K562 (cell line): ENCODE measurements around the gene FOXP4. TPM values are rescaled to one million over a fixed set of nuclear protein-coding genes. Genes with fewer than 3 reads are reported as not detected.

ENCODE experiments used
- ATAC-seq: fragments of 200-7000 bp; cut with Tn5 transposase; 3 replicates; pipeline ENCODE4 v1.9.1; 2020; ENCODE audit warnings: moderate library complexity
- BruUV-seq: library from RNA; stranded (reverse); fragments of 400-500 nt; replicated peaks from 2 replicates; lab custom pipeline; 2021; lab: Mats Ljungman, UMichigan
- CTCF ChIA-PET: fragments of 300-600 bp; formaldehyde crosslinking; extraction: SDS; loops from one replicate; lab custom pipeline; 2021; ENCODE audit warnings: low intra/inter-chr PET ratio; lab: Yijun Ruan, JAX
- POLR2A ChIA-PET: fragments of 300-600, 350-650 bp; sonication (Branson Sonifier 250); formaldehyde crosslinking; extraction: SDS; loops from one replicate; lab custom pipeline; 2021; ENCODE audit warnings: antibody characterized with exemption, inconsistent platforms; lab: Yijun Ruan, JAX
- DNase-seq, 4 experiments: peaks; one replicate each; pipeline versions ENCODE4 v3.0.0 to v3.0.0-alpha.2; 2011 to 2018; ENCODE audit warnings: low spot score in 3 of 4, mixed read lengths in 3 of 4; ENCODE audit errors: extremely low read depth in 1 of 4
- FAIRE-seq: peaks from 2 replicates; lab custom pipeline; 2011; peaks lifted over from hg19 to GRCh38; lab: Jason Lieb, UNC
- H2AFZ ChIP-seq: 2 replicates; pipeline ENCODE4 v1.6.0; 2011; ENCODE audit warnings: low read depth, low read length, control low read depth, inconsistent platforms
- H3K27ac ChIP-seq: fragments of 200-600 bp; 3 replicates; pipeline ENCODE4 v1.8.0; 2011; ENCODE audit warnings: low read depth, mild to moderate bottlenecking, control low read depth, inconsistent platforms, low read length, moderate library complexity, mixed read lengths; ENCODE audit errors: extremely low read depth
- H3K27me3 ChIP-seq, 2 experiments: fragments of 300-600 bp in 1 of 2; 2 replicates in 1 of 2; 3 replicates in 1 of 2; pipeline versions ENCODE4 v1.6.0 to v1.8.0; 2011; ENCODE audit warnings: inconsistent platforms in 2 of 2, low read length in 2 of 2, mild to moderate bottlenecking in 1 of 2, mixed read lengths in 1 of 2, moderate library complexity in 1 of 2; ENCODE audit not compliant: control insufficient read depth in 2 of 2, insufficient read depth in 2 of 2
- H3K36me3 ChIP-seq: fragments of 300-600 bp; 3 replicates; pipeline ENCODE4 v1.8.0; 2011; ENCODE audit warnings: mild to moderate bottlenecking, low read length, inconsistent platforms; ENCODE audit not compliant: control insufficient read depth, insufficient read depth
- H3K4me1 ChIP-seq, 2 experiments: fragments of 200-600 bp in 1 of 2; replicated peaks in 1 of 2; 2 replicates in 1 of 2; 3 replicates in 1 of 2; pipeline versions ENCODE4 v1.5.1 to v1.8.0; 2011; ENCODE audit warnings: inconsistent platforms in 2 of 2, low read length in 2 of 2, mild to moderate bottlenecking in 1 of 2, mixed read lengths in 1 of 2, moderate library complexity in 1 of 2; ENCODE audit not compliant: control insufficient read depth in 2 of 2, insufficient read depth in 2 of 2
- H3K4me2 ChIP-seq: 2 replicates; pipeline ENCODE4 v1.6.1; 2011; ENCODE audit warnings: low read length, control low read depth, inconsistent platforms, mixed read lengths; ENCODE audit not compliant: insufficient read depth
- H3K4me3 ChIP-seq: fragments of 200-600 bp; sonication (generic), shearing (Covaris generic); 2 replicates; pipeline ENCODE4 v1.5.1; 2016; ENCODE audit warnings: control low read depth, inconsistent platforms
- H3K79me2 ChIP-seq: fragments of 200-600 bp; 3 replicates; pipeline ENCODE4 v1.8.0; 2011; ENCODE audit warnings: low read length, inconsistent platforms; ENCODE audit not compliant: control insufficient read depth, insufficient read depth
- H3K9ac ChIP-seq, 2 experiments: 2 replicates each; pipeline versions ENCODE4 v1.6.0 to v1.6.1; 2011; ENCODE audit warnings: low read depth in 2 of 2, low read length in 2 of 2, control low read depth in 1 of 2, inconsistent platforms in 1 of 2, mild to moderate bottlenecking in 1 of 2, mixed read lengths in 1 of 2; ENCODE audit not compliant: insufficient read depth in 1 of 2
- H3K9me1 ChIP-seq: one replicate; pipeline ENCODE4 v1.6.0; 2011; ENCODE audit warnings: inconsistent platforms, mild to moderate bottlenecking, low read length, moderate library complexity; ENCODE audit not compliant: control insufficient read depth, insufficient read depth
- H3K9me3 ChIP-seq: replicated peaks from 2 replicates; pipeline ENCODE4 v1.5.1; 2011; ENCODE audit warnings: low read depth, low read length, inconsistent platforms; ENCODE audit not compliant: control insufficient read depth, insufficient read depth
- H4K20me1 ChIP-seq: replicated peaks from 2 replicates; pipeline ENCODE4 v1.6.1; 2011; ENCODE audit warnings: low read length, inconsistent platforms, mixed read lengths; ENCODE audit not compliant: control insufficient read depth, insufficient read depth
- KAT2B ChIP-seq: IDR thresholded peaks from one replicate; pipeline ENCODE4 v1.6.1; 2012; ENCODE audit warnings: low read depth, mild to moderate bottlenecking, control low read depth, inconsistent platforms, low read length, moderate library complexity
- L3MBTL2 ChIP-seq: fragments of 450-650 bp; IDR thresholded peaks from 2 replicates; pipeline ENCODE4 v1.6.1; 2016; ENCODE audit warnings: mild to moderate bottlenecking, moderate library complexity
- MAZ ChIP-seq, 2 experiments: fragments of 450-650 bp in 1 of 2; sonication (generic) in 1 of 2; formaldehyde crosslinking; IDR thresholded peaks in 1 of 2; conservative IDR thresholded peaks in 1 of 2; 2 replicates each; pipeline versions ENCODE4 v1.4.0 to v1.5.0; 2020; ENCODE audit warnings: mild to moderate bottlenecking in 1 of 2, missing genetic modification reagents in 1 of 2
- NR3C1 ChIP-seq: sonication (generic); formaldehyde crosslinking; IDR thresholded peaks from 2 replicates; pipeline ENCODE4 v1.8.1; 2022; ENCODE audit warnings: missing genetic modification reagents
- POLR2G ChIP-seq: fragments of 200-400 bp; formaldehyde crosslinking; IDR thresholded peaks from 2 replicates; pipeline ENCODE4 v1.6.1; 2017; ENCODE audit warnings: low read depth, mild to moderate bottlenecking, antibody characterized with exemption, low read length, moderate library complexity
- POLR2H ChIP-seq: IDR thresholded peaks from 2 replicates; pipeline ENCODE4 v1.6.1; 2016; ENCODE audit warnings: missing genetic modification characterization, low read depth, mild to moderate bottlenecking, control low read depth, missing compliant biosample characterization, moderate library complexity
- SRSF9 ChIP-seq: fragments of 200-400 bp; formaldehyde crosslinking; IDR thresholded peaks from 2 replicates; pipeline ENCODE4 v1.6.1; 2017; ENCODE audit warnings: low read depth, low read length, borderline replicate concordance
- VEZF1 ChIP-seq: fragments of 200-800 bp; sonication (Bioruptor generic); IDR thresholded peaks from 2 replicates; pipeline ENCODE4 v1.6.1; 2017; ENCODE audit warnings: missing genetic modification characterization, missing compliant biosample characterization
- whole genome bisulfite sequencing: fragments of 100-300 bp; shearing (Covaris generic); methylation state at CpG from one replicate; pipeline ENCODE4 v1.1.6; 2016; ENCODE audit warnings: low coverage, mixed read lengths; ENCODE audit not compliant: insufficient coverage; ENCODE audit errors: missing lambda C conversion rate; 5-methylcytosine and 5-hydroxymethylcytosine counted together
- in situ Hi-C: fragments of 300-500 bp; cut with MboI; formaldehyde crosslinking; loops from 4 replicates; pipeline ENCODE4 v1.15.0; 2018; ENCODE audit warnings: inconsistent platforms, mixed read lengths
- intact Hi-C: fragments of 100-400 bp; cut with micrococcal nuclease; formaldehyde crosslinking; loops from 2 replicates; pipeline ENCODE4 v1.14.2; 2022
- polyA plus RNA-seq, 8 experiments: library from polyadenylated mRNA; depleted of rRNA in 4 of 8; stranded (reverse) in 5 of 8; unstranded in 3 of 8; fragments of >200 nt; fragmentation: Nextera tagmentation in 2 of 8; fragmentation: Illumina TruSeq in 1 of 8; extraction: Ambion mirVana in 2 of 8; extraction: Trizol in 1 of 8; gene quantifications; 2 replicates each; pipeline versions ENCODE4 v1.2.1 to v1.2.3, GENCODE V29; 2011 to 2014; ENCODE audit warnings: inconsistent platforms in 1 of 8, missing spikeins in 1 of 8
- total RNA-seq, 7 experiments: library from RNA; depleted of rRNA in 6 of 7; stranded (reverse); fragments of >200 nt in 6 of 7; fragmentation: Illumina TruSeq in 2 of 7; extraction: Trizol in 2 of 7; gene quantifications; 2 replicates each; pipeline versions ENCODE4 v1.2.1 to v1.2.3, GENCODE V29; 2011 to 2021; ENCODE audit warnings: low replicate concordance in 1 of 7
- TF ChIP-seq, protein P1 (sequence below): sonication (generic); formaldehyde crosslinking; IDR thresholded peaks from 2 replicates; pipeline ENCODE4 v1.5.0; 2020; ENCODE audit warnings: missing genetic modification reagents
- TF ChIP-seq, protein P2 (sequence below): sonication (generic); formaldehyde crosslinking; IDR thresholded peaks from 2 replicates; pipeline ENCODE4 v1.8.1; 2023; ENCODE audit warnings: mild to moderate bottlenecking, missing genetic modification reagents
- TF ChIP-seq, protein P3 (sequence below): fragments of 450-650 bp; IDR thresholded peaks from 2 replicates; pipeline ENCODE4 v1.6.1; 2017; ENCODE audit warnings: antibody characterized with exemption, mild to moderate bottlenecking

FOXP4 gene
- total and polyA plus RNA-seq, 9 of the 15 experiments (the other 6 are each of a cell fraction or from before 2014, with no cell fraction given), result 0.11 to 29.4 (median 2.3) TPM

- Histone ChIP-seq H3K9ac (no peak overlapping the region; a peak in 1 of 4 replicates), H3K27me3 (no peaks in the 10 kb centered on the region), H3K4me3 (no peak overlapping the region), H4K20me1 (no peaks in the 10 kb centered on the region), H3K9me3 (no peaks in the 10 kb centered on the region), H3K36me3 (no peaks in the 10 kb centered on the region; the same call in 2 of the 3 replicates), H3K4me1 (peaks cover 9 to 37% of the 10 kb centered on the region in 2 experiments; a peak in 4 of 5 replicates), H3K9me1 (peaks cover 3% of the 10 kb centered on the region), H3K27ac (no peak overlapping the region; the same call in 2 of the 3 replicates), H3K79me2 (no peaks in the 10 kb centered on the region), H2AFZ (no peak overlapping the region), H3K4me2 (no peak overlapping the region; the same call in 1 of the 2 replicates)
- intact Hi-C loops, result no loop called here
- peak; percentile 86 for ATAC-seq
- FAIRE-seq, result peak; percentile 11
- in situ Hi-C loops, result no loop called here
- ChIA-PET POLR2A (interaction anchor here (0.7 kb wide), 1 partner anchor 41 kb away, joined by 4 read pairs; no protein-coding TSS in a partner anchor), CTCF (no interaction called here)
- no TSS peak for BruUV-seq
- DNase-seq, result peak in 2 of 4 experiments; percentile 39 to 47
- WGBS, result 57% methylated on average over 2 of the region's 2 CpGs
- TF ChIP-seq VEZF1, result no peak
- TF ChIP-seq NR3C1 (CRISPR knock-in tag), result no peak
- no peak for TF ChIP-seq SRSF9
- peak; percentile 94 for TF ChIP-seq L3MBTL2
- TF ChIP-seq, protein P1, sequence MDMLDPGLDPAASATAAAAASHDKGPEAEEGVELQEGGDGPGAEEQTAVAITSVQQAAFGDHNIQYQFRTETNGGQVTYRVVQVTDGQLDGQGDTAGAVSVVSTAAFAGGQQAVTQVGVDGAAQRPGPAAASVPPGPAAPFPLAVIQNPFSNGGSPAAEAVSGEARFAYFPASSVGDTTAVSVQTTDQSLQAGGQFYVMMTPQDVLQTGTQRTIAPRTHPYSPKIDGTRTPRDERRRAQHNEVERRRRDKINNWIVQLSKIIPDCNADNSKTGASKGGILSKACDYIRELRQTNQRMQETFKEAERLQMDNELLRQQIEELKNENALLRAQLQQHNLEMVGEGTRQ (CRISPR knock-in tag), result peak; percentile 18; the same call in 1 of the 2 replicates
- TF ChIP-seq MAZ (CRISPR knock-in tag; conservative IDR thresholded peaks at IDR 0.05 in 1 of 2, IDR thresholded peaks at IDR 0.05 in 1 of 2), result no peak; a peak in 1 of 4 replicates
- TF ChIP-seq KAT2B, result no peak
- TF ChIP-seq POLR2H (tag), result no peak
- TF ChIP-seq, protein P2, sequence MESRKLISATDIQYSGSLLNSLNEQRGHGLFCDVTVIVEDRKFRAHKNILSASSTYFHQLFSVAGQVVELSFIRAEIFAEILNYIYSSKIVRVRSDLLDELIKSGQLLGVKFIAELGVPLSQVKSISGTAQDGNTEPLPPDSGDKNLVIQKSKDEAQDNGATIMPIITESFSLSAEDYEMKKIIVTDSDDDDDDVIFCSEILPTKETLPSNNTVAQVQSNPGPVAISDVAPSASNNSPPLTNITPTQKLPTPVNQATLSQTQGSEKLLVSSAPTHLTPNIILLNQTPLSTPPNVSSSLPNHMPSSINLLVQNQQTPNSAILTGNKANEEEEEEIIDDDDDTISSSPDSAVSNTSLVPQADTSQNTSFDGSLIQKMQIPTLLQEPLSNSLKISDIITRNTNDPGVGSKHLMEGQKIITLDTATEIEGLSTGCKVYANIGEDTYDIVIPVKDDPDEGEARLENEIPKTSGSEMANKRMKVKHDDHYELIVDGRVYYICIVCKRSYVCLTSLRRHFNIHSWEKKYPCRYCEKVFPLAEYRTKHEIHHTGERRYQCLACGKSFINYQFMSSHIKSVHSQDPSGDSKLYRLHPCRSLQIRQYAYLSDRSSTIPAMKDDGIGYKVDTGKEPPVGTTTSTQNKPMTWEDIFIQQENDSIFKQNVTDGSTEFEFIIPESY (CRISPR knock-in tag), result no peak
- TF ChIP-seq, protein P3, sequence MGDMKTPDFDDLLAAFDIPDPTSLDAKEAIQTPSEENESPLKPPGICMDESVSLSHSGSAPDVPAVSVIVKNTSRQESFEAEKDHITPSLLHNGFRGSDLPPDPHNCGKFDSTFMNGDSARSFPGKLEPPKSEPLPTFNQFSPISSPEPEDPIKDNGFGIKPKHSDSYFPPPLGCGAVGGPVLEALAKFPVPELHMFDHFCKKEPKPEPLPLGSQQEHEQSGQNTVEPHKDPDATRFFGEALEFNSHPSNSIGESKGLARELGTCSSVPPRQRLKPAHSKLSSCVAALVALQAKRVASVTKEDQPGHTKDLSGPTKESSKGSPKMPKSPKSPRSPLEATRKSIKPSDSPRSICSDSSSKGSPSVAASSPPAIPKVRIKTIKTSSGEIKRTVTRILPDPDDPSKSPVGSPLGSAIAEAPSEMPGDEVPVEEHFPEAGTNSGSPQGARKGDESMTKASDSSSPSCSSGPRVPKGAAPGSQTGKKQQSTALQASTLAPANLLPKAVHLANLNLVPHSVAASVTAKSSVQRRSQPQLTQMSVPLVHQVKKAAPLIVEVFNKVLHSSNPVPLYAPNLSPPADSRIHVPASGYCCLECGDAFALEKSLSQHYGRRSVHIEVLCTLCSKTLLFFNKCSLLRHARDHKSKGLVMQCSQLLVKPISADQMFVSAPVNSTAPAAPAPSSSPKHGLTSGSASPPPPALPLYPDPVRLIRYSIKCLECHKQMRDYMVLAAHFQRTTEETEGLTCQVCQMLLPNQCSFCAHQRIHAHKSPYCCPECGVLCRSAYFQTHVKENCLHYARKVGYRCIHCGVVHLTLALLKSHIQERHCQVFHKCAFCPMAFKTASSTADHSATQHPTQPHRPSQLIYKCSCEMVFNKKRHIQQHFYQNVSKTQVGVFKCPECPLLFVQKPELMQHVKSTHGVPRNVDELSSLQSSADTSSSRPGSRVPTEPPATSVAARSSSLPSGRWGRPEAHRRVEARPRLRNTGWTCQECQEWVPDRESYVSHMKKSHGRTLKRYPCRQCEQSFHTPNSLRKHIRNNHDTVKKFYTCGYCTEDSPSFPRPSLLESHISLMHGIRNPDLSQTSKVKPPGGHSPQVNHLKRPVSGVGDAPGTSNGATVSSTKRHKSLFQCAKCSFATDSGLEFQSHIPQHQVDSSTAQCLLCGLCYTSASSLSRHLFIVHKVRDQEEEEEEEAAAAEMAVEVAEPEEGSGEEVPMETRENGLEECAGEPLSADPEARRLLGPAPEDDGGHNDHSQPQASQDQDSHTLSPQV, result peak; percentile 91
- no peak for TF ChIP-seq POLR2G
Observed at GRCh38 chr6:41538556-41539182, 7.5 kb upstream of the FOXP4 start.
